Measurements from ENCODE around the gene SCT. TPM values are rescaled to one million over a fixed set of nuclear protein-coding genes. Genes with fewer than 3 reads are reported as not detected.

Gene SCT
- total RNA-seq, 1 experiment from 2014 or later: not detected

DNA sequence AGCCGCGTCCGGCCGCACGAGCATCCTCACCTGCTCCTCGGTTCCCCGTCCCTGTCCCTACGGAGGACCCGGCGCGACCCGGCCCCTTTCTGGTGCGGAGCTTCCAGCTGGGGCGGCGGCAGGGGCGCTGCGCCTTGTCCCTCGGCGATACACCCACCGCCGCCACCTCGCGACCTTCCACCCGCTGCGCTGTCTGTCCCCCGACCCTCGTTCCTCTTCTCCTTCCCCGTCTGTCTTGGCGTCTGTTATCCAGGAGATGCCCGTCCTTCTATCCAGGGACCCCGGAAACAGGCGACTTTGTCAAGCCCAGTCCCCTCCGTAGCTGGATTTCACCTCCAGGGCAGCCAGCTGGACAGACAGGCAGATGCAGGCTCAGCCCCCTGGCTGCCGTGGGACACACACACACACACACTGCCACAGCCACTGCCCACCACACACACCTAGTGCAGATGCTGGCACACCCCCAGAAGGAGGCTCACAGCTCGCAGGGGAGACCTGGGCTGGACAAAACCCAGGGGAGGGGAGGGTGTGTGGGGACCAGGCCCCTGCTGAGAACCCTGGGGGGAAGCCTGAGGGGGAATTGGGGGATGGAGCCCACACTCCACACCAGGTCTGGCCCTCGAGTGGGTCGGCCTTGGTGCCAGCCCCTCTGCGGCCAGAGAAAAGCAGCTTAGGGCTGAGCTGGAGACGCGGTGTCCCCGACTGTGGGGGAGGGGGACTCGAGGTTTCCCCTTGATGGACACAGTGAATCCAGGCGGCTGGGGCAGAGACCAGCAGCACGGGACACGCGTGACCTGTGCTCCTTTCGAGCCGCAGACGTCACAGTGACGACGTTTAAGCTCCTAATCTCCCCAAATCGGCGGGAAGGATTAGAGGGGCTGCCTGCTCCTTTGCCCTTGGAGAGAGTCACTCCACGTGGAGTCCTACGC, 10.9 kb upstream of the SCT start:
- ChIA-PET POLR2A (interaction anchor here (0.6 to 1.3 kb wide), 3 partner anchors 15 to 73 kb away, joined by 3 read pairs; no protein-coding TSS in a partner anchor), CTCF (no interaction called here)
- intact Hi-C loops (cut with micrococcal nuclease): no loop called here
- no peaks in the 10 kb centered on the region for H3K27me3 Mint-ChIP-seq (ENCODE audit: insufficient read depth, unreplicated experiment)
- H3K4me3 Mint-ChIP-seq (ENCODE audit: unreplicated experiment): no peak overlapping the region
- H3K27ac Mint-ChIP-seq (ENCODE audit: low read depth, unreplicated experiment): no peak overlapping the region
- no peaks in the 10 kb centered on the region for H3K9me3 Mint-ChIP-seq (ENCODE audit: unreplicated experiment)
- DNase-seq (ENCODE audit: unreplicated experiment): no peak
- H3K36me3 Mint-ChIP-seq (ENCODE audit: insufficient read depth, unreplicated experiment): peaks cover 39% of the 10 kb centered on the region
- TF ChIP-seq, protein P1, sequence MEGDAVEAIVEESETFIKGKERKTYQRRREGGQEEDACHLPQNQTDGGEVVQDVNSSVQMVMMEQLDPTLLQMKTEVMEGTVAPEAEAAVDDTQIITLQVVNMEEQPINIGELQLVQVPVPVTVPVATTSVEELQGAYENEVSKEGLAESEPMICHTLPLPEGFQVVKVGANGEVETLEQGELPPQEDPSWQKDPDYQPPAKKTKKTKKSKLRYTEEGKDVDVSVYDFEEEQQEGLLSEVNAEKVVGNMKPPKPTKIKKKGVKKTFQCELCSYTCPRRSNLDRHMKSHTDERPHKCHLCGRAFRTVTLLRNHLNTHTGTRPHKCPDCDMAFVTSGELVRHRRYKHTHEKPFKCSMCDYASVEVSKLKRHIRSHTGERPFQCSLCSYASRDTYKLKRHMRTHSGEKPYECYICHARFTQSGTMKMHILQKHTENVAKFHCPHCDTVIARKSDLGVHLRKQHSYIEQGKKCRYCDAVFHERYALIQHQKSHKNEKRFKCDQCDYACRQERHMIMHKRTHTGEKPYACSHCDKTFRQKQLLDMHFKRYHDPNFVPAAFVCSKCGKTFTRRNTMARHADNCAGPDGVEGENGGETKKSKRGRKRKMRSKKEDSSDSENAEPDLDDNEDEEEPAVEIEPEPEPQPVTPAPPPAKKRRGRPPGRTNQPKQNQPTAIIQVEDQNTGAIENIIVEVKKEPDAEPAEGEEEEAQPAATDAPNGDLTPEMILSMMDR (IDR thresholded peaks at IDR 0.05; ENCODE audit: unreplicated experiment): no peak
- no TSS peak for BruUV-seq (replicated peaks)
- no peaks in the 10 kb centered on the region for H3K4me1 Mint-ChIP-seq (ENCODE audit: insufficient read depth, unreplicated experiment)

DNA sequence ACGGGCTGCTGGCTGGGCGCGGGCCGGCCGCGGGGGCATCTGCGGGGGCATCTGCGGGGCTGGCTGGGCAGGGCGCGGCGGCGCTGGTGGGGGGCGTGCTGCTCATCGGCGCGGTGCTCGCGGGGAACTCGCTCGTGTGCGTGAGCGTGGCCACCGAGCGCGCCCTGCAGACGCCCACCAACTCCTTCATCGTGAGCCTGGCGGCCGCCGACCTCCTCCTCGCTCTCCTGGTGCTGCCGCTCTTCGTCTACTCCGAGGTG, 10.3 kb upstream of the SCT start:
- Mint-ChIP-seq H3K4me3 (ENCODE audit: unreplicated experiment) (no peak overlapping the region), H3K36me3 (ENCODE audit: insufficient read depth, unreplicated experiment) (peaks cover 34% of the 10 kb centered on the region), H3K9me3 (ENCODE audit: unreplicated experiment) (no peaks in the 10 kb centered on the region), H3K27ac (ENCODE audit: low read depth, unreplicated experiment) (no peak overlapping the region), H3K27me3 (ENCODE audit: insufficient read depth, unreplicated experiment) (no peaks in the 10 kb centered on the region), H3K4me1 (ENCODE audit: insufficient read depth, unreplicated experiment) (no peaks in the 10 kb centered on the region)
- no peak for DNase-seq (ENCODE audit: unreplicated experiment)
- TF ChIP-seq, protein P1 (IDR thresholded peaks at IDR 0.05; ENCODE audit: unreplicated experiment): no peak
- BruUV-seq (replicated peaks): no TSS peak
- ChIA-PET POLR2A (interaction anchor here (0.6 kb wide), 1 partner anchor 72 kb away, joined by 3 read pairs; no protein-coding TSS in a partner anchor), CTCF (no interaction called here)
- intact Hi-C loops (cut with micrococcal nuclease): no loop called here

DNA sequence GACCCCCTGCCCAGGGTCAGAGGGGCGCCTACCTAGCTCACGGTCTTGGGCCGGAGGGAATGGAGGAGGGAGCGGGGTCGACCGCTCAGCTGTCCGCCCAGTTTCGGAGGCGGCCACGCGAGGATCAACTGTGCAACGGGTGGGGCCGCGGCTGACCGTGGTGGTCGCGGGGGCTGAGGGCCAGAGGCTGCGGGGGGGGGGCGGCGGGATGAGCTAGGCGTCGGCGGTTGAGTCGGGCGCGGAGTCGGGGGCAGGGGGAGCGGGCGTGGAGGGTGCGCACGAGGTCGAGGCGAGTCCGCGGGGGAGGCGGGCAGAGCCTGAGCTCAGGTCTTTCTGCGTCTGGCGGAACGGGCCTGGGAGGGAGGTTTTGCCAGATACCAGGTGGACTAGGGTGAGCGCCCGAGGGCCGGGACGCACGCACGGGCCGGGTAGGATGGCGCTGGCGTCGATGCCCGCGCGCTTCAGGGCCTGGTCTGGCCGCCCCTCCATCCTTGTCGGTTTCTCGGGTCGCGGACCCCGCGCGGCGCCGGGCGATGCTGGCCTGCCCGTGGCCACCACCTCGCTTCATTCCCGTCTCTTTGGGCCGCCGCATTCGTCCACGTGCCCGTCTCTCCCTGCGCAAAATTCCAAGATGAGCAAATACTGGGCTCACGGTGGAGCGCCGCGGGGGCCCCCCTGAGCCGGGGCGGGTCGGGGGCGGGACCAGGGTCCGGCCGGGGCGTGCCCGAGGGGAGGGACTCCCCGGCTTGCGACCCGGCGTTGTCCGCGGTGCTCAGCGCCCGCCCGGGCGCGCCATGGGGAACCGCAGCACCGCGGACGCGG, 9.7 kb upstream of the SCT start, which contains the start of gene DRD4:
Gene DRD4, plus strand, starts transcription at position 759 of the 822 bp plus-strand sequence. Its CDS starts 36 bp downstream, at position 795.
- Mint-ChIP-seq H3K27me3 (ENCODE audit: insufficient read depth, unreplicated experiment) (no peaks in the 10 kb centered on the region), H3K4me3 (ENCODE audit: unreplicated experiment) (no peak within 1 kb of the TSS), H3K4me1 (ENCODE audit: insufficient read depth, unreplicated experiment) (no peaks in the 10 kb centered on the region), H3K36me3 (ENCODE audit: insufficient read depth, unreplicated experiment) (peaks cover 33% of the 10 kb centered on the region), H3K9me3 (ENCODE audit: unreplicated experiment) (no peaks in the 10 kb centered on the region), H3K27ac (ENCODE audit: low read depth, unreplicated experiment) (no peak within 1 kb of the TSS)
- POLR2A ChIA-PET: no interaction called here
- CTCF ChIA-PET: no interaction called here
- DNase-seq (ENCODE audit: unreplicated experiment): no peak
- intact Hi-C loops (cut with micrococcal nuclease): no loop called here
- TF ChIP-seq, protein P1 (IDR thresholded peaks at IDR 0.05; ENCODE audit: unreplicated experiment): no peak
- BruUV-seq (replicated peaks): no TSS peak

DNA sequence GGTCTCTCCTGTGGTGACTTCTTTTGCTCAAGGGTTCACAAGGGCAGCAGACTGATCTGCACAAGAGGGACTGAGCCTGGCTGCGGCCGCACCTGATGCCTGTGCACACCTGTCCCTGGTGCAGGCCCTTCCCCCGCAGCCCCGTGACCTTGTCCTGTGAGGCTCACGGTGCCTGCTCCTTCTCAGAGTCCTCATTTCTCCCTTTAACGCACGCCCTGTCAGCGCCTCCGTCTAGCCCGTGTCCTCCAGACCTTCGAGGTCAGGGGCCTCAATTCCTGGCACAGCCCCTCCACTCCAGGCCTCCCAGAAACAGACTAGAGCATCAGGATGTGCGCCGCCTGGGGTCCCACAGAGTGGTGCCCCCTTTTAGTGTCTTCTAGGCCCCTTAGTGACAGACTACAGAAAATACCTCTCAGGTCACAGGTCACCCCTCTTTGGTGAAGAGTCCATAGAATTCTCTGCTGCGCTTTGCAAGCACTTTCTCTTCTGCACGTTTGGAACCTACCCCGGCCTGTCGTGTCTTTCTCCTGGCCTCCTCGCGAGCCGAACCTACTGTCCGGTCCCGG, 9.0 kb upstream of the SCT start:
- peaks cover 28% of the 10 kb centered on the region for H3K36me3 Mint-ChIP-seq (ENCODE audit: insufficient read depth, unreplicated experiment)
- no peaks in the 10 kb centered on the region for H3K4me1 Mint-ChIP-seq (ENCODE audit: insufficient read depth, unreplicated experiment)
- H3K4me3 Mint-ChIP-seq (ENCODE audit: unreplicated experiment): no peak overlapping the region
- no peak overlapping the region for H3K27ac Mint-ChIP-seq (ENCODE audit: low read depth, unreplicated experiment)
- TF ChIP-seq, protein P1 (IDR thresholded peaks at IDR 0.05; ENCODE audit: unreplicated experiment): no peak
- no peak for DNase-seq (ENCODE audit: unreplicated experiment)
- CTCF ChIA-PET: no interaction called here
- H3K27me3 Mint-ChIP-seq (ENCODE audit: insufficient read depth, unreplicated experiment): no peaks in the 10 kb centered on the region
- BruUV-seq (replicated peaks): no TSS peak
- H3K9me3 Mint-ChIP-seq (ENCODE audit: unreplicated experiment): no peaks in the 10 kb centered on the region
- intact Hi-C loops (cut with micrococcal nuclease): no loop called here
- POLR2A ChIA-PET: no interaction called here
